LNCaP clone FGC (cell line): ENCODE results near the gene MRPL1.
"Not testable (repeated sequence)": the region's sequence is repeated elsewhere in the genome, so short reads cannot be mapped to it uniquely, and the experiment has no call there.

Experiments used
- DNase-seq: peaks from one replicate; pipeline ENCODE4 v3.0.0-alpha.2; 2011; ENCODE audit warnings: low read depth
- H3K4me3 ChIP-seq: 2 replicates; pipeline ENCODE4 v1.5.1; 2011; ENCODE audit warnings: mild to moderate bottlenecking, low read depth, low read length, control low read depth
- TF ChIP-seq, protein P1 (sequence below): IDR thresholded peaks from 2 replicates; pipeline ENCODE4 v1.5.1; 2012; ENCODE audit warnings: mild to moderate bottlenecking; ENCODE audit not compliant: control insufficient read depth, insufficient read depth; ENCODE audit errors: extremely low read depth

The MRPL1 gene

DNA sequence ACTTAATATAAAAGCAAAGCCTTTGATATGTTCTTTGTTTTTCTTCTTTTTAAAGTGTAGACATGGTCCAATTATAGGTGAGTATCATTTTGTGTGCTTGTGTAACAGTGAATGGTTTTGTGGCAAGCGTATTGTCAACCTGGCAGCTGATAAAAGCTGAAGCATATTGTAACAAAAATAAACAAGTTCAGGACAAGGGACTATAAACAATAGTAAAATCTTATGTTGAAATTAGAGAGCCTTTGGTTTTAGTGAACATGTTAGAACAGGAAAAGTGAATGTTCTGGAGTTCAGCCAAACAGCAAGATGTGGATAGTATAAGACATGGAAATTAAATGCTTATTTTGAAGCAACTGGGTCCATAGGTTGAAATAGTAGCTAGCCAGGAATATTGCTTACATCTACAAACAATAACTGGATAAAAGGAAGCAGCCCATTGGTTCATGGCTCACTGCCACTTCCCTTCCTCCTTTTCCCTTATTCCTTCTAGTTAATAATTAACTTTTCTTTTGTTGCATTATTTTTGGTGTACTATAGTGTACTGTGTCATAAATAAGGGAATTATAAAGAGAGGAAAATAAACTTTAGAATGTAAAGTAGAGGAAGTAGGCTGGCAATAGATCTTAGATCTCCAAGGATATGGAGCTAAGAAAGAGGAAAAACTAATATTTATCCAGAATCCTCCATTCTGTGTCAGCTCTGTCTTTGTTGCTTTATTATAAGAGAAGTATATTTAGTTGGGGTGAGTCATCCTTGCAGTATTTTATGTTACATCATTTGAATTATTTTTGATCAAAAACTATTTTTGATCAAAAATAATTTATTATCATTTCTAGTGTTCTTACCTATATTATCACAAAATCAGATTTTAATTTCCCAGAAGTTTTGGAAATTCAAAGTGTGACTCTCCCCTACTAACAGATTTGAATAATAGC, 65.6 kb downstream of the MRPL1 start:
- DNase-seq = peak; percentile 91
- peak overlapping the region; percentile 1; the same call in 1 of the 2 replicates for H3K4me3 ChIP-seq
- TF ChIP-seq, protein P1, sequence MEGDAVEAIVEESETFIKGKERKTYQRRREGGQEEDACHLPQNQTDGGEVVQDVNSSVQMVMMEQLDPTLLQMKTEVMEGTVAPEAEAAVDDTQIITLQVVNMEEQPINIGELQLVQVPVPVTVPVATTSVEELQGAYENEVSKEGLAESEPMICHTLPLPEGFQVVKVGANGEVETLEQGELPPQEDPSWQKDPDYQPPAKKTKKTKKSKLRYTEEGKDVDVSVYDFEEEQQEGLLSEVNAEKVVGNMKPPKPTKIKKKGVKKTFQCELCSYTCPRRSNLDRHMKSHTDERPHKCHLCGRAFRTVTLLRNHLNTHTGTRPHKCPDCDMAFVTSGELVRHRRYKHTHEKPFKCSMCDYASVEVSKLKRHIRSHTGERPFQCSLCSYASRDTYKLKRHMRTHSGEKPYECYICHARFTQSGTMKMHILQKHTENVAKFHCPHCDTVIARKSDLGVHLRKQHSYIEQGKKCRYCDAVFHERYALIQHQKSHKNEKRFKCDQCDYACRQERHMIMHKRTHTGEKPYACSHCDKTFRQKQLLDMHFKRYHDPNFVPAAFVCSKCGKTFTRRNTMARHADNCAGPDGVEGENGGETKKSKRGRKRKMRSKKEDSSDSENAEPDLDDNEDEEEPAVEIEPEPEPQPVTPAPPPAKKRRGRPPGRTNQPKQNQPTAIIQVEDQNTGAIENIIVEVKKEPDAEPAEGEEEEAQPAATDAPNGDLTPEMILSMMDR = no peak

DNA sequence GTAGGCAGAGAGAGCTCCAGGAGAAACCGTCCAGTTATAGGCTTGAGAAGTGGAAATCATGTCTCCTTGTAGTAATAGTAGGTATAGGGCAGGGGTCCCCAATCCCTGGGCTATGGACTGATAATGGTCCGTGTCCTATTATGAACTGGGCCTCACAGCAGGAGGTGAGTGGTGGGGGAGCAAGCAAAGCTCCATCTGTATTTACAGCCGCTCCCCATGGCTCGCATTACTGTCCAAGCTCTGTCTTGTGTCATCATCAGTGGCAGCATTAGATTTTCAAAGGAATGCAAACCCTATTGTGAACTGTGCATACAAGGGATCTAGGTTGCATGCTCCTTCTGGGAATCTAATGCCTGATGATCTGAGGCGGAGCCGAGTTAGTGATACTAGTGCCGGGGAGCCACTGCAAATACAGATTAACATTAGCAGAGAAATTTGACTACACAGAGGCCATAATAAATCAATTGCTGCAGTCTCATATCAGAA, 67.6 kb downstream of the MRPL1 start:
- TF ChIP-seq, protein P1 = no peak
- H3K4me3 ChIP-seq = no peak overlapping the region
- no peak for DNase-seq

DNA sequence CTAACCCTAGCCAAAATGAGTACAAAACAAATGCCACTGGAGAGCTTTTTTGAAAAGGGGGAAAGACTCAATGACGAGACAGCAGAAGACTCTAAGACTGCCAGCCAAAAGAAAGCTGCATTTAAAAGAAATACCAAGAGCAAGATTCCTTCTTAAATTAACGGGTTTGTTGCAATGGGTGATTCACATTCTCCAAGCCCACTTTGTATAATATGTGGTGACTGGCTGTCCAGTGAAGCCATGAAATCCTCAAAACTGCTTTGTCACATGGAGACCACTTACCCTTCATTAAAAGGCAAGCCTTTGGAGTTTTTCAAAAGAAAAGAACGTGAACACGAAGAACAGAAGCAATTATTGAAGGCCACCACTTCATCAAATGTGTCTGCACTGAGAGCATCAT, 68.2 kb downstream of the MRPL1 start:
- no peak for DNase-seq
- TF ChIP-seq, protein P1 = no peak
- H3K4me3 ChIP-seq = no peak overlapping the region

DNA sequence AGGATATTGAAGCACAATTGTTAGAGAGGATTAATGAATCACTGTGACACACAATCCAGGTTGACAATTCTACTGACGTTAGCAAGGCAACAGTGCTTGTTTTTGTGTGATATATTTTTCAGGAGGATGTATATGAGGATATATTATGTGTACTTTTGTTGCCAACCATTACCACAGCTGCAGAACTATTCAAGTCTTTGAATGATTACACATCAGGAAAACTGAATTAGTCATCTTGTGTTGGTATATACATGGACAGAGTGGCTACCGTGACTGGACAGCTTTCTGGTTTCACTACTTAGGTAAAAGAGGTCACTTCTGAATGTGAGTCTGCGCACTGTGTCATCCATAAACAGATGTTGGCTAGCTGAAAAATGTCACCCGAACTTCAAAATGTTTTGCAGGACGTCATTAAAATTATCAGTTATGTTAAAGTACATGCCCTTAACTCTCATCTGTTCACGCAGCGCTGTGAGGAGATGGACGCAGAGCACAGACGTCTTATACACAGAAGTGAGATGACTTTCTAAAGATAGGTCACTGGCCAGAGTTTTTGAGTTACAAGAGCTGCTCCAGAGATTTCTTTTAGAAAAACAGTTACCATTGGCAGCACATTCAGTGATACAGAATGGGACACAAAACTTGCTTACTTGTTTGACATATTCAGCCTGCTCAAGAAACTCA, 69.0 kb downstream of the MRPL1 start:
- H3K4me3 ChIP-seq = no peak overlapping the region
- TF ChIP-seq, protein P1 = no peak
- DNase-seq = no peak

DNA sequence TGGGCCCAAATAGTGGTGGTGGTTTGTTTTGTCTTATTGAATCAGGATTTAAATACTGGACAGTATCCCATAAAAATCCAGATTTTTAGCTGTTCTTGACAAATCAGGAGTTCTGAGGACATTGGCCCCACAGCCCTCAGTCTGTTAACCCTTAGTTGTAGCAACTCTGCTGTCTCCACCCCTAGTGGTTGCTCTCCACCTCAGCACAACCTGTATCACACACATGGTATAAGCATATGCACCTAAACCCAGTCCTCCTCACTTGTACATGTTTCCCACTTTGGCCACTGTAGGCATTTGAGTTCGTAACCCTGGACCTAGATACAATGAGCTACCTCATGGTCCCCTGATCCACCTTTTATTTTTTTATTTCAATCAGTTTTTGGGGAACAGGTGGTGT, 75.9 kb downstream of the MRPL1 start:
- H3K4me3 ChIP-seq = no peak overlapping the region
- TF ChIP-seq, protein P1 = no peak
- no peak for DNase-seq

DNA sequence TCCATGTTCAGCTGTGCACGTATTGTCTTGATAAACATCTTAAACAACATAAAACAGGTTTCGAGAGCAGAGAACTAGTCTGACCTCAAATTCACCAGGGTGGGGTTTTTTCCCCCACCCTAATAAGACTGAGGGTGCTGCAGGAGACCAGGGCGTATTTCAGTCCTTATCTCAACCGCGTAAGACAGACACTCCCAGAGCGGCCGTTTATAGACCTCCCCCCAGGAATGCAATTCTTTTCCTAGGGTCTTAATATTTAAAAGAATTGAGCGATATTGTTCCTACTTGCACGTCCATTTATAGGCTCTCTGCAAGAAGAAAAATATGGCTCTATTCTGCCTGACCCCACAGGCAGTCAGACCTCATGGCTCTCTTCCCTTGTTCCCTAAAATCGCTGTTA, 83.3 kb downstream of the MRPL1 start:
- H3K4me3 ChIP-seq, DNase-seq: not testable (repeated sequence)

DNA sequence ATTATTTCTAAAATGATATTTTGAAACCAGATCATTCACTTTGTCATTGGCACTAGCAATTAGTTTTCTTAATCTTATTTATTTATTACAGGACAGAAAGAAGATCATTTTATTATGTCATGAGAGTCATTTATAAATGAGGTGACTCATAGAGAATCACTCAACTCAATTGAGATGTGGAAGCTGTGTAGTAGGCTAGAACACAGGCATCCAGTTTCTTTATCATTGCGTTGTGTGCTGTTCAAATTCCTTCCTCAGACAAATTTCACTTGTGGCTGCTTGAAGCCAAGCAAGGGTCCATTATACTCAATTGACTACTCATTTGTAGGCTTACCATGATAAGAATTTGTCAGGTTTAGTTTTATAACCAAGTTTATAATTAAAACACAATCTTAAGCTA, 87.6 kb downstream of the MRPL1 start:
- TF ChIP-seq, protein P1 = no peak
- no peak overlapping the region for H3K4me3 ChIP-seq
- no peak for DNase-seq
